GM18507 (cell line): Measurements from ENCODE around the gene ANKH.
A peak's percentile ranks its signal among the peaks of the same experiment; 100 is the strongest.

Experiments used
- DNase-seq: peaks from one replicate; pipeline ENCODE4 v3.0.0; 2011; ENCODE audit warnings: low read depth; ENCODE audit not compliant: insufficient read length; ENCODE audit errors: extremely low spot score
- FAIRE-seq: peaks from 2 replicates; lab custom pipeline; 2011; peaks lifted over from hg19 to GRCh38; lab: Jason Lieb, UNC

Gene ANKH

GRCh38 chr5:14679595-14679994, 192.0 kb downstream of the ANKH start:
- no peak for FAIRE-seq
- no peak for DNase-seq

- FAIRE-seq (no peak), DNase-seq (no peak)
Measured at GRCh38 chr5:14678773-14679334, 192.7 kb downstream of the ANKH start.

- DNase-seq (no peak), FAIRE-seq (peak; percentile 9)
Measured at GRCh38 chr5:14676320-14676719, 195.3 kb downstream of the ANKH start.

GRCh38 chr5:14675865-14676300, 195.7 kb downstream of the ANKH start:
- FAIRE-seq, result peak; percentile 70
- peak; percentile 28 for DNase-seq

- FAIRE-seq, result no peak
Measured at GRCh38 chr5:14674983-14675854, 196.4 kb downstream of the ANKH start.

GRCh38 chr5:14673443-14673842, 198.1 kb downstream of the ANKH start:
- FAIRE-seq, result no peak
- DNase-seq, result no peak

More at GRCh38 chr5:14674983-14675854, 196.4 kb downstream of the ANKH start:
- DNase-seq, result no peak

GRCh38 chr5:14672484-14673394, 198.8 kb downstream of the ANKH start:
- no peak for FAIRE-seq
- DNase-seq, result no peak

GRCh38 chr5:14672082-14672481, 199.5 kb downstream of the ANKH start:
- no peak for FAIRE-seq

GRCh38 chr5:14671414-14671813, 200.2 kb downstream of the ANKH start:
- peak; percentile 48 for FAIRE-seq
- no peak for DNase-seq

More at GRCh38 chr5:14672082-14672481, 199.5 kb downstream of the ANKH start:
- DNase-seq, result no peak

- DNase-seq (no peak), FAIRE-seq (no peak)
Measured at GRCh38 chr5:14669975-14670374, 201.6 kb downstream of the ANKH start.

GRCh38 chr5:14669415-14669814, 202.2 kb downstream of the ANKH start:
- no peak for DNase-seq
- FAIRE-seq, result no peak

GRCh38 chr5:14668181-14668591, 203.4 kb downstream of the ANKH start:
- DNase-seq (no peak), FAIRE-seq (peak; percentile 66)

- no peak for DNase-seq
- FAIRE-seq, result peak; percentile 45
Measured at GRCh38 chr5:14667770-14668169, 203.8 kb downstream of the ANKH start.

- peak; percentile 9 for FAIRE-seq
- no peak for DNase-seq
Measured at GRCh38 chr5:14667290-14667689, 204.3 kb downstream of the ANKH start.

- no peak for FAIRE-seq
- DNase-seq, result no peak
Measured at GRCh38 chr5:14666357-14666756, 205.2 kb downstream of the ANKH start.

- DNase-seq, result no peak
Measured at GRCh38 chr5:14665949-14666348, 205.6 kb downstream of the ANKH start.

GRCh38 chr5:14665101-14665822, 206.3 kb downstream of the ANKH start:
- DNase-seq, result no peak
- FAIRE-seq, result peak; percentile 36

More at GRCh38 chr5:14665949-14666348, 205.6 kb downstream of the ANKH start:
- peak; percentile 75 for FAIRE-seq

GRCh38 chr5:14664270-14665100, 207.1 kb downstream of the ANKH start, which contains the start of gene OTULIN:
Gene OTULIN, plus strand, starts transcription at chr5:14664718. Its CDS starts 108 bp downstream, at chr5:14664826.
- FAIRE-seq, result peak; percentile 87
- DNase-seq, result peak; percentile 91
